Panc1 (cell line): ENCODE measurements around the gene CACNA2D3. TPM values are rescaled to one million over a fixed set of nuclear protein-coding genes. Genes with fewer than 3 reads are reported as not detected.

ENCODE experiments used
- ATAC-seq: fragments of 200-7000 bp; cut with Tn5 transposase; 2 replicates; pipeline ENCODE4 v1.9.1; 2020; ENCODE audit warnings: mild to moderate bottlenecking, moderate library complexity
- BruUV-seq: library from RNA; stranded (reverse); fragments of 400-500 nt; replicated peaks from 2 replicates; lab custom pipeline; 2021; lab: Mats Ljungman, UMichigan
- CTCF ChIA-PET: fragments of 300-600 bp; sonication (Branson Sonifier 250); formaldehyde crosslinking; loops from one replicate; lab custom pipeline; 2022; ENCODE audit warnings: antibody characterized with exemption; lab: Charles Lee
- POLR2A ChIA-PET: fragments of 300-600 bp; sonication (Branson Sonifier 250); formaldehyde crosslinking; loops from one replicate; lab custom pipeline; 2022; ENCODE audit warnings: antibody characterized with exemption; lab: Charles Lee
- DNase-seq: peaks from one replicate; pipeline ENCODE4 v3.0.0-alpha.2; 2010; ENCODE audit warnings: low read depth, low spot score
- H3K27ac ChIP-seq: 2 replicates; pipeline ENCODE4 v1.5.1; 2011; ENCODE audit warnings: mild to moderate bottlenecking, low read length, inconsistent platforms
- H3K27me3 ChIP-seq: fragments of 200-500 bp; sonication (Bioruptor generic); 2 replicates; pipeline ENCODE4 v1.6.0; 2014; ENCODE audit warnings: low read length, inconsistent platforms; ENCODE audit not compliant: control insufficient read depth, insufficient read depth
- H3K36me3 ChIP-seq: fragments of 200-500 bp; sonication (Bioruptor generic); 2 replicates; pipeline ENCODE4 v1.5.1; 2014; ENCODE audit warnings: inconsistent platforms, mild to moderate bottlenecking, low read length, moderate library complexity; ENCODE audit not compliant: control insufficient read depth, insufficient read depth
- H3K4me1 ChIP-seq: 2 replicates; pipeline ENCODE4 v1.5.1; 2011; ENCODE audit warnings: inconsistent platforms, mild to moderate bottlenecking, low read length, moderate library complexity; ENCODE audit not compliant: control insufficient read depth, insufficient read depth
- H3K4me3 ChIP-seq, 2 experiments: 2 replicates each; pipeline ENCODE4 v1.5.1; 2011 to 2012; ENCODE audit warnings: low read depth in 2 of 2, low read length in 2 of 2, mild to moderate bottlenecking in 2 of 2, inconsistent platforms in 1 of 2, moderate library complexity in 1 of 2
- H3K9me3 ChIP-seq: fragments of 200-500 bp; sonication (Bioruptor generic); 2 replicates; pipeline ENCODE4 v1.5.1; 2014; ENCODE audit warnings: low read depth, mild to moderate bottlenecking, inconsistent platforms, low read length, moderate library complexity; ENCODE audit not compliant: control insufficient read depth, insufficient read depth
- CTCF ChIP-seq: fragments of 450-650 bp; IDR thresholded peaks from 2 replicates; pipeline ENCODE4 v1.5.1; 2017; ENCODE audit warnings: mild to moderate bottlenecking
- POLR2AphosphoS5 ChIP-seq: IDR thresholded peaks from 2 replicates; pipeline ENCODE4 v1.6.1; 2012; ENCODE audit warnings: mild to moderate bottlenecking, low read depth, low read length, moderate library complexity
- REST ChIP-seq, 2 experiments: IDR thresholded peaks; 2 replicates each; pipeline ENCODE4 v1.6.1; 2011 to 2012; ENCODE audit warnings: low read depth in 2 of 2, control low read depth in 1 of 2, low read length in 1 of 2, mild to moderate bottlenecking in 1 of 2, moderate library complexity in 1 of 2; ENCODE audit not compliant: insufficient read depth in 1 of 2
- SIN3A ChIP-seq: IDR thresholded peaks from 2 replicates; pipeline ENCODE4 v1.6.1; 2012; ENCODE audit warnings: low read depth, mild to moderate bottlenecking, low read length, moderate library complexity, borderline replicate concordance; ENCODE audit not compliant: insufficient read depth
- TCF7L2 ChIP-seq: IDR thresholded peaks from 2 replicates; pipeline ENCODE4 v1.6.1; 2011; ENCODE audit warnings: mild to moderate bottlenecking, low read depth, low read length, inconsistent platforms
- in situ Hi-C: cut with HindIII; loops from 2 replicates; pipeline ENCODE4 v1.10.0; 2016; ENCODE audit warnings: low sequenced_read_pairs, low pct_unique_long_range_greater_than_20kb
- intact Hi-C: fragments of 100-400 bp; cut with micrococcal nuclease; formaldehyde crosslinking; loops from one replicate; pipeline ENCODE4 v1.10.0; 2022; ENCODE audit not compliant: unreplicated experiment
- total RNA-seq: library from RNA; stranded (reverse); gene quantifications from one replicate; pipeline ENCODE4 v1.2.1, GENCODE V29; 2021; ENCODE audit not compliant: unreplicated experiment

The CACNA2D3 gene
- total RNA-seq, 1 experiment from 2014 or later = 0.41 TPM

GRCh38 chr3:54237788-54238502 lies 115.6 kb downstream of the CACNA2D3 start:
- ChIA-PET POLR2A (no interaction called here), CTCF (no interaction called here)
- DNase-seq (no peak), ATAC-seq (no peak)
- no TSS peak for BruUV-seq
- intact Hi-C loops (no loop called here), in situ Hi-C loops (no loop called here)
- Histone ChIP-seq H3K27ac (no peak overlapping the region), H3K4me3 (no peak overlapping the region), H3K36me3 (no peaks in the 10 kb centered on the region), H3K9me3 (no peaks in the 10 kb centered on the region), H3K4me1 (no peaks in the 10 kb centered on the region), H3K27me3 (no peaks in the 10 kb centered on the region)
- TF ChIP-seq TCF7L2 = no peak
- no peak for TF ChIP-seq SIN3A
- TF ChIP-seq POLR2AphosphoS5 = no peak
- TF ChIP-seq REST (IDR thresholded peaks at IDR 0.05; ENCODE audit: insufficient read depth in 1 of 2, low read depth in 2 of 2, low read length in 1 of 2) = no peak
- TF ChIP-seq CTCF = no peak

- ATAC-seq (no peak), DNase-seq (no peak)
- CTCF ChIA-PET = no interaction called here
- Histone ChIP-seq H3K27me3 (no peaks in the 10 kb centered on the region), H3K4me3 (no peak overlapping the region), H3K9me3 (no peaks in the 10 kb centered on the region), H3K36me3 (no peaks in the 10 kb centered on the region), H3K4me1 (no peaks in the 10 kb centered on the region), H3K27ac (no peak overlapping the region)
- in situ Hi-C loops (no loop called here), intact Hi-C loops (no loop called here)
- BruUV-seq = no TSS peak
- TF ChIP-seq REST (IDR thresholded peaks at IDR 0.05; ENCODE audit: insufficient read depth in 1 of 2, low read depth in 2 of 2, low read length in 1 of 2) (no peak), TCF7L2 (no peak), SIN3A (no peak), CTCF (no peak), POLR2AphosphoS5 (no peak)
- POLR2A ChIA-PET = no interaction called here
Observed at GRCh38 chr3:54240309-54240708, 118.0 kb downstream of the CACNA2D3 start.
